Keratinocyte (primary cell): ENCODE measurements around the gene ACTN3. TPM values are rescaled to one million over a fixed set of nuclear protein-coding genes. Genes with fewer than 3 reads are reported as not detected.
A peak's percentile ranks its signal among the peaks of the same experiment; 100 is the strongest.

Experiments
- DNase-seq: peaks from one replicate; pipeline ENCODE4 v3.0.0-alpha.2; 2011; ENCODE audit warnings: low read depth, missing footprints, low spot score
- FAIRE-seq: peaks from 2 replicates; lab custom pipeline; 2011; peaks lifted over from hg19 to GRCh38; lab: Jason Lieb, UNC
- H2AFZ ChIP-seq: 2 replicates; pipeline ENCODE4 v1.6.0; 2012; ENCODE audit warnings: low read length, control low read depth, inconsistent platforms; ENCODE audit not compliant: control insufficient read depth
- H3K27ac ChIP-seq: 2 replicates; pipeline ENCODE4 v1.5.1; 2011; ENCODE audit warnings: low read length; ENCODE audit not compliant: control insufficient read depth, insufficient read depth
- H3K27me3 ChIP-seq: 3 replicates; pipeline ENCODE4 v1.6.0; 2011; ENCODE audit warnings: low read length; ENCODE audit not compliant: control insufficient read depth, insufficient read depth; ENCODE audit errors: extremely low read depth
- H3K36me3 ChIP-seq, 2 experiments: 2 replicates in 1 of 2; 3 replicates in 1 of 2; pipeline ENCODE4 v1.5.1; 2011; ENCODE audit warnings: low read length in 2 of 2, mild to moderate bottlenecking in 1 of 2; ENCODE audit not compliant: control insufficient read depth in 2 of 2, insufficient read depth in 2 of 2; ENCODE audit errors: extremely low read depth in 1 of 2
- H3K4me1 ChIP-seq: 3 replicates; pipeline ENCODE4 v1.5.1; 2011; ENCODE audit warnings: low read length; ENCODE audit not compliant: control insufficient read depth, insufficient read depth; ENCODE audit errors: extremely low read depth
- H3K4me2 ChIP-seq: 3 replicates; pipeline ENCODE4 v1.6.0; 2011; ENCODE audit warnings: low read depth, low read length; ENCODE audit not compliant: control insufficient read depth, insufficient read depth; ENCODE audit errors: extremely low read depth
- H3K4me3 ChIP-seq, 3 experiments: fragments of 200-600 bp in 1 of 3; sonication (generic) in 1 of 3; 2 replicates in 2 of 3; 3 replicates in 1 of 3; pipeline ENCODE4 v1.5.1; 2011 to 2016; ENCODE audit warnings: low read length in 3 of 3, mild to moderate bottlenecking in 3 of 3, control low read depth in 2 of 3, inconsistent platforms in 1 of 3, low read depth in 1 of 3, mixed read lengths in 1 of 3, mixed run types in 1 of 3, moderate library complexity in 1 of 3; ENCODE audit not compliant: control insufficient read depth in 2 of 3, insufficient read depth in 2 of 3; ENCODE audit errors: extremely low read depth in 1 of 3
- H3K79me2 ChIP-seq: 2 replicates; pipeline ENCODE4 v1.6.0; 2012; ENCODE audit warnings: low read length; ENCODE audit not compliant: control insufficient read depth, insufficient read depth
- H3K9ac ChIP-seq: 3 replicates; pipeline ENCODE4 v1.6.0; 2011; ENCODE audit warnings: low read length; ENCODE audit not compliant: control insufficient read depth, insufficient read depth; ENCODE audit errors: extremely low read depth
- H3K9me1 ChIP-seq: 3 replicates; pipeline ENCODE4 v1.6.0; 2011; ENCODE audit warnings: low read length; ENCODE audit not compliant: control insufficient read depth, insufficient read depth; ENCODE audit errors: extremely low read depth
- H3K9me3 ChIP-seq: 2 replicates; pipeline ENCODE4 v1.5.1; 2012; ENCODE audit warnings: low read depth, low read length; ENCODE audit not compliant: control insufficient read depth
- H4K20me1 ChIP-seq: 3 replicates; pipeline ENCODE4 v1.6.0; 2011; ENCODE audit warnings: low read length; ENCODE audit not compliant: control insufficient read depth, insufficient read depth; ENCODE audit errors: extremely low read depth
- EZH2 ChIP-seq: IDR thresholded peaks from one replicate; pipeline ENCODE4 v1.6.1; 2012; ENCODE audit warnings: inconsistent platforms, mild to moderate bottlenecking, low read length, moderate library complexity
- dilution Hi-C: fragments of 300-500 bp; cut with MboI; formaldehyde crosslinking; loops from one replicate; pipeline ENCODE4 v1.7.0; 2020; ENCODE audit warnings: low sequenced_read_pairs; ENCODE audit not compliant: extremely low pct_ligation_motif_present
- polyA plus RNA-seq, 5 experiments: library from polyadenylated mRNA; depleted of rRNA in 3 of 5; stranded (reverse) in 3 of 5; stranded (forward) in 1 of 5; unstranded in 1 of 5; fragments of >200 nt; gene quantifications; 1 replicate in 1 of 5; 2 replicates in 3 of 5; 3 replicates in 1 of 5; pipeline versions ENCODE4 v1.2.1 to v1.2.3, GENCODE V29; 2011 to 2012; ENCODE audit warnings: missing spikeins in 2 of 5, low read depth in 1 of 5, low replicate concordance in 1 of 5
- TF ChIP-seq, protein P1 (sequence below), 3 experiments: IDR thresholded peaks in 1 of 3; conservative IDR thresholded peaks in 1 of 3; optimal IDR thresholded peaks in 1 of 3; 2 replicates in 2 of 3; 3 replicates in 1 of 3; pipeline versions ENCODE3 to v1.5.1; 2011; ENCODE audit warnings: low read length in 3 of 3, mild to moderate bottlenecking in 3 of 3, moderate library complexity in 2 of 3, control low read depth in 1 of 3, inconsistent platforms in 1 of 3; ENCODE audit not compliant: insufficient read depth in 2 of 3; ENCODE audit errors: extremely low read depth in 1 of 3

The ACTN3 gene
- polyA plus RNA-seq, 1 donor (not counting 4 experiments of a cell fraction or from before 2014, with no cell fraction given): not detected

- no peak overlapping the region for H3K27ac ChIP-seq
- no peak overlapping the region for H2AFZ ChIP-seq
- H3K9ac ChIP-seq: no peak overlapping the region
- no peaks in the 10 kb centered on the region for H4K20me1 ChIP-seq
- no peaks in the 10 kb centered on the region for H3K9me3 ChIP-seq
- no peak overlapping the region for H3K4me3 ChIP-seq
- no peaks in the 10 kb centered on the region for H3K9me1 ChIP-seq
- peaks cover 6% of the 10 kb centered on the region for H3K79me2 ChIP-seq
- no peak overlapping the region for H3K4me2 ChIP-seq
- TF ChIP-seq, protein P1, sequence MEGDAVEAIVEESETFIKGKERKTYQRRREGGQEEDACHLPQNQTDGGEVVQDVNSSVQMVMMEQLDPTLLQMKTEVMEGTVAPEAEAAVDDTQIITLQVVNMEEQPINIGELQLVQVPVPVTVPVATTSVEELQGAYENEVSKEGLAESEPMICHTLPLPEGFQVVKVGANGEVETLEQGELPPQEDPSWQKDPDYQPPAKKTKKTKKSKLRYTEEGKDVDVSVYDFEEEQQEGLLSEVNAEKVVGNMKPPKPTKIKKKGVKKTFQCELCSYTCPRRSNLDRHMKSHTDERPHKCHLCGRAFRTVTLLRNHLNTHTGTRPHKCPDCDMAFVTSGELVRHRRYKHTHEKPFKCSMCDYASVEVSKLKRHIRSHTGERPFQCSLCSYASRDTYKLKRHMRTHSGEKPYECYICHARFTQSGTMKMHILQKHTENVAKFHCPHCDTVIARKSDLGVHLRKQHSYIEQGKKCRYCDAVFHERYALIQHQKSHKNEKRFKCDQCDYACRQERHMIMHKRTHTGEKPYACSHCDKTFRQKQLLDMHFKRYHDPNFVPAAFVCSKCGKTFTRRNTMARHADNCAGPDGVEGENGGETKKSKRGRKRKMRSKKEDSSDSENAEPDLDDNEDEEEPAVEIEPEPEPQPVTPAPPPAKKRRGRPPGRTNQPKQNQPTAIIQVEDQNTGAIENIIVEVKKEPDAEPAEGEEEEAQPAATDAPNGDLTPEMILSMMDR (optimal IDR thresholded peaks at IDR 0.05 in 1 of 3, IDR thresholded peaks at IDR 0.05 in 1 of 3, conservative IDR thresholded peaks at IDR 0.05 in 1 of 3; ENCODE audit: extremely low read depth in 1 of 3, insufficient read depth in 2 of 3, low read length in 3 of 3): no peak
- TF ChIP-seq EZH2: no peak
- no peaks in the 10 kb centered on the region for H3K36me3 ChIP-seq
- dilution Hi-C loops: no loop called here
- H3K27me3 ChIP-seq: no peaks in the 10 kb centered on the region
- FAIRE-seq: no peak
- no peak for DNase-seq
- peaks cover 11% of the 10 kb centered on the region for H3K4me1 ChIP-seq
Observed at GRCh38 chr11:66591175-66591574, 44.5 kb downstream of the ACTN3 start.

- no peaks in the 10 kb centered on the region for H3K9me1 ChIP-seq
- dilution Hi-C loops: no loop called here
- H3K27me3 ChIP-seq: no peaks in the 10 kb centered on the region
- peak within 1 kb of the TSS; percentile 70 to 81 (median 76) for H3K4me3 ChIP-seq
- peaks cover 11% of the 10 kb centered on the region for H3K4me1 ChIP-seq
- H4K20me1 ChIP-seq: no peaks in the 10 kb centered on the region
- no peaks in the 10 kb centered on the region for H3K9me3 ChIP-seq
- H3K27ac ChIP-seq: peak within 1 kb of the TSS; percentile 63
- DNase-seq (no peak), FAIRE-seq (no peak)
- H3K79me2 ChIP-seq: peaks cover 6% of the 10 kb centered on the region
- peak within 1 kb of the TSS; percentile 82 for H3K9ac ChIP-seq
- TF ChIP-seq EZH2: no peak
- TF ChIP-seq, protein P1 (optimal IDR thresholded peaks at IDR 0.05 in 1 of 3, IDR thresholded peaks at IDR 0.05 in 1 of 3, conservative IDR thresholded peaks at IDR 0.05 in 1 of 3; ENCODE audit: extremely low read depth in 1 of 3, insufficient read depth in 2 of 3, low read length in 3 of 3): peak; percentile 60 to 85 (median 61)
- H3K36me3 ChIP-seq: no peaks in the 10 kb centered on the region
- H3K4me2 ChIP-seq: peak within 1 kb of the TSS; percentile 99
- H2AFZ ChIP-seq: peak within 1 kb of the TSS; percentile 98
Observed at GRCh38 chr11:66592457-66593302, 46.0 kb downstream of the ACTN3 start, which contains the start of the genes CCDC87 and CCS. TSS of gene CCDC87 (minus strand) at chr11:66593063. CDS start at chr11:66593015, 48 bp downstream. TSS of gene CCS (plus strand) at chr11:66593185. CDS start at chr11:66593262, 77 bp downstream.
